H1 (cell line): ENCODE measurements around the gene MNX1. TPM values are rescaled to one million over a fixed set of nuclear protein-coding genes. Genes with fewer than 3 reads are reported as not detected.

ENCODE experiments used
- CTCF ChIA-PET: fragments of 300-600 bp; sonication (Branson Sonifier 250); formaldehyde crosslinking; loops from one replicate; lab custom pipeline; 2021; ENCODE audit not compliant: partially characterized antibody; lab: Charles Lee
- POLR2A ChIA-PET: fragments of 300-600 bp; sonication (Branson Sonifier 250); formaldehyde crosslinking; loops from one replicate; lab custom pipeline; 2021; ENCODE audit warnings: inconsistent platforms; ENCODE audit not compliant: partially characterized antibody; lab: Charles Lee
- DNase-seq, 2 experiments: peaks; one replicate each; pipeline versions ENCODE4 v3.0.0 to v3.0.0-alpha.2; 2010 to 2022; ENCODE audit warnings: low spot score in 2 of 2, low read depth in 1 of 2, mixed read lengths in 1 of 2
- FAIRE-seq: peaks from 2 replicates; lab custom pipeline; 2011; peaks lifted over from hg19 to GRCh38; lab: Jason Lieb, UNC
- H2AFZ ChIP-seq: 2 replicates; pipeline ENCODE4 v1.8.1; 2012; ENCODE audit warnings: low read length, inconsistent platforms
- H2AK5ac ChIP-seq: 2 replicates; pipeline ENCODE4 v1.6.1; 2013; ENCODE audit warnings: low read depth, low read length
- H2BK120ac ChIP-seq: replicated peaks from 2 replicates; pipeline ENCODE3; 2013; ENCODE audit warnings: low read depth, low read length, inconsistent platforms
- H2BK12ac ChIP-seq: 2 replicates; pipeline ENCODE4 v1.6.1; 2013; ENCODE audit warnings: low read depth, low read length
- H2BK15ac ChIP-seq: 2 replicates; pipeline ENCODE4 v1.6.1; 2013; ENCODE audit warnings: low read length
- H2BK20ac ChIP-seq: 2 replicates; pipeline ENCODE4 v1.6.1; 2013; ENCODE audit warnings: low read length
- H2BK5ac ChIP-seq: 2 replicates; pipeline ENCODE4 v1.6.1; 2013; ENCODE audit warnings: low read depth, low read length
- H3K14ac ChIP-seq: 2 replicates; pipeline ENCODE4 v1.6.1; 2013; ENCODE audit warnings: inconsistent platforms; ENCODE audit not compliant: insufficient read length
- H3K18ac ChIP-seq: 2 replicates; pipeline ENCODE4 v1.6.1; 2013; ENCODE audit warnings: low read length; ENCODE audit errors: extremely low read depth
- H3K23ac ChIP-seq: 2 replicates; pipeline ENCODE4 v1.6.1; 2013; ENCODE audit warnings: inconsistent platforms; ENCODE audit not compliant: insufficient read length
- H3K23me2 ChIP-seq: 2 replicates; pipeline ENCODE4 v1.6.1; 2013; ENCODE audit warnings: low read depth, low read length
- H3K27ac ChIP-seq: 2 replicates; pipeline ENCODE4 v1.6.1; 2011; ENCODE audit warnings: low read depth, low read length, inconsistent platforms
- H3K27me3 ChIP-seq, 4 experiments: replicated peaks in 1 of 4; 1 replicate in 1 of 4; 2 replicates in 3 of 4; pipeline versions ENCODE4 v1.6.1 to v1.8.1; 2011 to 2013; ENCODE audit warnings: low read length in 3 of 4, mild to moderate bottlenecking in 3 of 4, inconsistent platforms in 2 of 4, mixed read lengths in 2 of 4, moderate library complexity in 1 of 4; ENCODE audit not compliant: control insufficient read depth in 3 of 4, insufficient read depth in 3 of 4; ENCODE audit errors: extremely low read depth in 1 of 4
- H3K36me3 ChIP-seq, 4 experiments: 2 replicates each; pipeline versions ENCODE4 v1.6.1 to v1.8.1; 2011 to 2013; ENCODE audit warnings: mild to moderate bottlenecking in 4 of 4, low read length in 3 of 4, moderate library complexity in 2 of 4, control low read depth in 1 of 4, inconsistent platforms in 1 of 4; ENCODE audit not compliant: insufficient read depth in 4 of 4, control insufficient read depth in 2 of 4
- H3K4ac ChIP-seq: replicated peaks from 2 replicates; pipeline ENCODE3; 2013; ENCODE audit warnings: low read length, low read depth, mixed read lengths, inconsistent platforms; ENCODE audit not compliant: insufficient read length
- H3K4me1 ChIP-seq, 4 experiments: replicated peaks in 1 of 4; 1 replicate in 1 of 4; 2 replicates in 3 of 4; pipeline versions ENCODE4 v1.6.1 to v1.8.1; 2011 to 2013; ENCODE audit warnings: low read length in 3 of 4, inconsistent platforms in 2 of 4, mixed read lengths in 1 of 4; ENCODE audit not compliant: insufficient read depth in 4 of 4, control insufficient read depth in 3 of 4
- H3K4me2 ChIP-seq, 2 experiments: 2 replicates each; pipeline versions ENCODE4 v1.6.1 to v1.8.1; 2011 to 2013; ENCODE audit warnings: low read depth in 2 of 2, low read length in 2 of 2, control low read depth in 1 of 2, inconsistent platforms in 1 of 2, mild to moderate bottlenecking in 1 of 2; ENCODE audit not compliant: insufficient read depth in 1 of 2
- H3K4me3 ChIP-seq, 4 experiments: fragments of 200-600, 300-600 bp in 1 of 4; sonication (generic), shearing (Covaris generic), sonication (Bioruptor Twin) in 1 of 4; 2 replicates each; pipeline versions ENCODE4 v1.5.1 to v1.8.1; 2011 to 2016; ENCODE audit warnings: low read length in 4 of 4, low read depth in 3 of 4, control low read depth in 2 of 4, inconsistent platforms in 2 of 4, mild to moderate bottlenecking in 2 of 4, mixed read lengths in 1 of 4, moderate library complexity in 1 of 4; ENCODE audit not compliant: insufficient read depth in 2 of 4; ENCODE audit errors: extremely low read depth in 1 of 4
- H3K56ac ChIP-seq: replicated peaks from 2 replicates; pipeline ENCODE3; 2013; ENCODE audit warnings: low read depth, mild to moderate bottlenecking, mixed read lengths, low read length, inconsistent platforms; ENCODE audit not compliant: insufficient read length
- H3K79me1 ChIP-seq: 2 replicates; pipeline ENCODE4 v1.6.1; 2013; ENCODE audit warnings: low read depth, low read length, control low read depth
- H3K79me2 ChIP-seq, 2 experiments: 2 replicates each; pipeline versions ENCODE4 v1.6.1 to v1.8.1; 2012 to 2013; ENCODE audit warnings: low read length in 2 of 2, mild to moderate bottlenecking in 2 of 2, inconsistent platforms in 1 of 2; ENCODE audit not compliant: insufficient read depth in 2 of 2, control insufficient read depth in 1 of 2
- H3K9ac ChIP-seq, 4 experiments: replicated peaks in 1 of 4; 1 replicate in 1 of 4; 2 replicates in 3 of 4; pipeline versions ENCODE4 v1.6.1 to v1.8.1; 2011 to 2013; ENCODE audit warnings: low read depth in 3 of 4, low read length in 3 of 4, control low read depth in 2 of 4, mild to moderate bottlenecking in 2 of 4, moderate library complexity in 2 of 4, inconsistent platforms in 1 of 4; ENCODE audit errors: extremely low read depth in 1 of 4
- H3K9me3 ChIP-seq, 2 experiments: 2 replicates each; pipeline versions ENCODE4 v1.6.1 to v1.8.1; 2012 to 2013; ENCODE audit warnings: mild to moderate bottlenecking in 2 of 2, moderate library complexity in 2 of 2, control low read depth in 1 of 2, inconsistent platforms in 1 of 2, low read depth in 1 of 2, low read length in 1 of 2, mixed read lengths in 1 of 2; ENCODE audit not compliant: insufficient read depth in 2 of 2
- H4K20me1 ChIP-seq, 2 experiments: replicated peaks in 1 of 2; 2 replicates each; pipeline versions ENCODE3 to v1.8.1; 2011 to 2013; ENCODE audit warnings: inconsistent platforms in 2 of 2, low read length in 2 of 2, mild to moderate bottlenecking in 1 of 2; ENCODE audit not compliant: insufficient read depth in 2 of 2, control insufficient read depth in 1 of 2
- H4K5ac ChIP-seq: 2 replicates; pipeline ENCODE4 v1.6.1; 2013; ENCODE audit warnings: low read length, low read depth, mixed read lengths, inconsistent platforms; ENCODE audit not compliant: insufficient read length
- H4K8ac ChIP-seq: 2 replicates; pipeline ENCODE4 v1.8.0; 2013; ENCODE audit warnings: mild to moderate bottlenecking, moderate library complexity, low read length, inconsistent platforms; ENCODE audit not compliant: insufficient read depth; ENCODE audit errors: extremely low read depth
- H4K91ac ChIP-seq: replicated peaks from 2 replicates; pipeline ENCODE3; 2013; ENCODE audit warnings: low read length, mixed read lengths, inconsistent platforms; ENCODE audit not compliant: insufficient read length
- BRCA1 ChIP-seq: IDR thresholded peaks from 2 replicates; pipeline ENCODE4 v1.6.1; 2012; ENCODE audit warnings: low read depth, low read length, improper control_type of control experiment
- CBX5 ChIP-seq: fragments of 300-800, 300-1000 bp; sonication (generic); IDR thresholded peaks from 2 replicates; pipeline ENCODE4 v1.7.1; 2016; ENCODE audit warnings: antibody characterized with exemption, low read length, low read depth
- CBX8 ChIP-seq: fragments of 300-800, 300-1000 bp; sonication (generic); IDR thresholded peaks from 2 replicates; pipeline ENCODE4 v1.7.1; 2016; ENCODE audit warnings: low read depth, low read length, borderline replicate concordance
- CEBPB ChIP-seq: IDR thresholded peaks from 2 replicates; pipeline ENCODE4 v1.6.1; 2012; ENCODE audit warnings: low read depth, low read length
- CHD1 ChIP-seq: IDR thresholded peaks from 2 replicates; pipeline ENCODE4 v1.6.1; 2012; ENCODE audit warnings: low read depth, low read length, improper control_type of control experiment
- CHD2 ChIP-seq: IDR thresholded peaks from 2 replicates; pipeline ENCODE4 v1.6.1; 2012; ENCODE audit warnings: low read length, improper control_type of control experiment
- CREB1 ChIP-seq: IDR thresholded peaks from 2 replicates; pipeline ENCODE4 v1.6.1; 2012; ENCODE audit warnings: inconsistent platforms
- FOSL1 ChIP-seq: IDR thresholded peaks from 2 replicates; pipeline ENCODE4 v1.6.1; 2011; ENCODE audit warnings: mild to moderate bottlenecking, low read depth, low read length, moderate library complexity; ENCODE audit not compliant: insufficient read depth
- POU5F1 ChIP-seq: IDR thresholded peaks from 2 replicates; pipeline ENCODE4 v1.6.1; 2011; ENCODE audit warnings: low read depth, mild to moderate bottlenecking, low read length, moderate library complexity
- RNF2 ChIP-seq: fragments of 200-900, 300-1000 bp; sonication (generic); IDR thresholded peaks from 2 replicates; pipeline ENCODE4 v1.7.1; 2016; ENCODE audit warnings: borderline replicate concordance, low read depth, mild to moderate bottlenecking, antibody characterized with exemption, low read length; ENCODE audit not compliant: poor library complexity, severe bottlenecking; ENCODE audit errors: missing control alignments
- SIRT6 ChIP-seq: IDR thresholded peaks from one replicate; pipeline ENCODE4 v1.7.1; 2012; ENCODE audit warnings: low read length, inconsistent platforms
- TAF7 ChIP-seq: optimal IDR thresholded peaks from 2 replicates; pipeline ENCODE3; 2011; ENCODE audit warnings: low read depth, mild to moderate bottlenecking, inconsistent platforms, low read length, moderate library complexity, borderline replicate concordance
- WGBS, 2 experiments: shearing (Covaris generic) in 1 of 2; methylation state at CpG; one replicate each; pipeline versions ENCODE4 v1.1.6 to v1.1.7; 2013 to 2015; ENCODE audit warnings: low lambda C conversion rate in 2 of 2, mixed read lengths in 2 of 2, inconsistent platforms in 1 of 2, low coverage in 1 of 2, missing lambda C conversion rate in 1 of 2; ENCODE audit not compliant: insufficient replicate concordance in 2 of 2, insufficient coverage in 1 of 2, insufficient read length in 1 of 2; ENCODE audit errors: extremely low coverage in 1 of 2, missing lambda C conversion rate in 1 of 2; 5-methylcytosine and 5-hydroxymethylcytosine counted together
- polyA plus RNA-seq, 7 experiments: library from polyadenylated mRNA; depleted of rRNA in 3 of 7; stranded (reverse) in 5 of 7; unstranded in 2 of 7; fragments of >200 nt in 5 of 7; fragments of 200-250 nt in 2 of 7; gene quantifications; 1 replicate in 5 of 7; 2 replicates in 1 of 7; 4 replicates in 1 of 7; pipeline versions ENCODE4 v1.2.1 to v1.2.3, GENCODE V29; 2011 to 2013; ENCODE audit warnings: missing spikeins in 2 of 7, mixed read lengths in 2 of 7
- total RNA-seq: library from RNA; stranded (reverse); fragmentation: NEBNext Ultra II Directional; extraction: Animal tissue kit (Norgen Biotek cat#: 25700); gene quantifications from 2 replicates; pipeline ENCODE4 v1.2.1, GENCODE V29; 2021

MNX1 gene
- total and polyA plus RNA-seq, 2 of the 8 experiments (the other 6 are each of a cell fraction or from before 2014, with no cell fraction given): 0.39 TPM; not detected in 1

DNA sequence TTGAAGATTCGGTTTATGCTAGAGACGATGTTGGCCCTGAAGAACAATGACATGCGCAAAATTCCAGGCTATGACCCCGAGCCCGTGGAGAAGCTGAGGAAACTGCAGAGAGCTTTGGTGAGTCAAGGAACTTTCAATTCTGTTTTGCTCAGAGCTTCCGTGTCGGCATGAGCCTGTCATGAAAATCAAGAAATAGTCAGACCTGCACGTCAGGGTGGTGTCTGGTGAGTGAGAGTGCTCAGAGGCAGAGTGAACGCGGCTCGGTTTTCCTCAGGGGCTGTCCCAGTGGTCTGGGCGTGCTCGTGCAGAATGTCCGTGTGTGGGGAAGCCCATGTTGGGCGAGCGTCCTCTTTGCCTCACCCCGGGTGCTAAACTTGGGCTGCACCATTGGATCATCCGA lies 48.3 kb downstream of the MNX1 start:
- no peak for TF ChIP-seq CHD2
- no peak for TF ChIP-seq POU5F1
- no peak for TF ChIP-seq CBX5
- TF ChIP-seq SIRT6: no peak
- no peak for TF ChIP-seq RNF2
- TF ChIP-seq TAF7: no peak
- no peak for TF ChIP-seq CHD1
- no peak for TF ChIP-seq FOSL1
- no peak for TF ChIP-seq CBX8
- TF ChIP-seq BRCA1: no peak
- TF ChIP-seq CREB1: no peak
- no peak for TF ChIP-seq CEBPB
- TF ChIP-seq, all 59 proteins: peak for 0
- Histone ChIP-seq H3K79me2 (peaks cover 0 to 6% of the 10 kb centered on the region in 2 experiments; a peak in 1 of 4 replicates), H3K27ac (no peak overlapping the region), H3K27me3 (no peaks in the 10 kb centered on the region), H3K36me3 (peaks cover 38 to 79% (median 75%) of the 10 kb centered on the region in 4 experiments), H3K4ac (no peak overlapping the region), H2BK20ac (no peak overlapping the region), H4K8ac (no peak overlapping the region), H4K91ac (no peak overlapping the region), H2BK120ac (no peak overlapping the region), H2BK15ac (no peak overlapping the region), H4K5ac (no peak overlapping the region), H3K9me3 (no peaks in the 10 kb centered on the region), H2BK12ac (no peak overlapping the region), H2AFZ (no peak overlapping the region), H4K20me1 (peaks cover 9 to 22% of the 10 kb centered on the region in 2 experiments), H3K79me1 (peaks cover 3% of the 10 kb centered on the region), H3K4me3 (no peak overlapping the region), H2BK5ac (no peak overlapping the region), H3K14ac (no peak overlapping the region), H3K18ac (no peak overlapping the region), H3K56ac (no peak overlapping the region), H3K4me1 (no peaks in the 10 kb centered on the region), H3K9ac (no peak overlapping the region), H3K23me2 (no peaks in the 10 kb centered on the region), H3K4me2 (no peak overlapping the region), H2AK5ac (no peak overlapping the region), H3K23ac (no peak overlapping the region)
- 92% methylated on average over 18 of the region's 18 CpGs; no CpG with 5 or more reads in 1 of the 2 experiments for WGBS, 2 experiments
- POLR2A ChIA-PET: interaction anchor here (0.8 kb wide), 1 partner anchor 11 kb away, joined by 3 read pairs; no protein-coding TSS in a partner anchor
- DNase-seq: no peak
- FAIRE-seq: no peak
- CTCF ChIA-PET: no interaction called here
